Activated CD8-positive, alpha-beta T cell treated with anti-CD3 and anti-CD28 coated beads for 36 hours (primary cell): ENCODE data around the gene IFT74. TPM values are rescaled to one million over a fixed set of nuclear protein-coding genes. Genes with fewer than 3 reads are reported as not detected.

ENCODE experiments used
- ATAC-seq: fragments of 200-7000 bp; cut with Tn5 transposase; one replicate; pipeline ENCODE4 v1.10.0; 2021; ENCODE audit warnings: mild to moderate bottlenecking, moderate library complexity
- CTCF ChIA-PET: fragments of 350-600 bp; sonication (Branson Sonifier 250); formaldehyde crosslinking; loops from one replicate; lab custom pipeline; 2021; ENCODE audit warnings: antibody characterized with exemption; lab: Charles Lee
- POLR2A ChIA-PET: fragments of 350-600 bp; sonication (Branson Sonifier 250); formaldehyde crosslinking; loops from one replicate; lab custom pipeline; 2021; ENCODE audit warnings: antibody characterized with exemption; lab: Charles Lee
- DNase-seq: peaks from one replicate; pipeline ENCODE4 v3.0.0-alpha.2; 2020
- H3K27ac Mint-ChIP-seq: one replicate; pipeline ENCODE4 v1.8.0; 2021; ENCODE audit warnings: mild to moderate bottlenecking, mixed read lengths
- H3K27me3 Mint-ChIP-seq: one replicate; pipeline ENCODE4 v1.8.0; 2021; ENCODE audit warnings: mixed read lengths
- H3K36me3 Mint-ChIP-seq: one replicate; pipeline ENCODE4 v1.8.0; 2021; ENCODE audit warnings: low read depth, mixed read lengths
- H3K4me1 Mint-ChIP-seq: one replicate; pipeline ENCODE4 v1.8.0; 2021; ENCODE audit warnings: low read depth, mixed read lengths
- H3K4me3 Mint-ChIP-seq: one replicate; pipeline ENCODE4 v1.8.0; 2021; ENCODE audit warnings: mild to moderate bottlenecking, moderate library complexity, mixed read lengths
- H3K9me3 Mint-ChIP-seq: one replicate; pipeline ENCODE4 v1.8.0; 2021; ENCODE audit warnings: mixed read lengths
- intact Hi-C: fragments of 100-400 bp; cut with micrococcal nuclease; formaldehyde crosslinking; loops from one replicate; pipeline ENCODE4 v1.10.0; 2022
- total RNA-seq, 2 experiments: library from RNA; stranded (reverse); gene quantifications; one replicate each; pipeline ENCODE4 v1.2.3, GENCODE V29; 2021
- TF ChIP-seq, protein P1 (sequence below): fragments of 200-600 bp; IDR thresholded peaks from one replicate; pipeline ENCODE4 v1.8.0; 2022; ENCODE audit warnings: antibody characterized with exemption, mild to moderate bottlenecking

IFT74 gene
- total RNA-seq, 2 experiments from 2014 or later = 9.1 to 9.2 TPM

DNA sequence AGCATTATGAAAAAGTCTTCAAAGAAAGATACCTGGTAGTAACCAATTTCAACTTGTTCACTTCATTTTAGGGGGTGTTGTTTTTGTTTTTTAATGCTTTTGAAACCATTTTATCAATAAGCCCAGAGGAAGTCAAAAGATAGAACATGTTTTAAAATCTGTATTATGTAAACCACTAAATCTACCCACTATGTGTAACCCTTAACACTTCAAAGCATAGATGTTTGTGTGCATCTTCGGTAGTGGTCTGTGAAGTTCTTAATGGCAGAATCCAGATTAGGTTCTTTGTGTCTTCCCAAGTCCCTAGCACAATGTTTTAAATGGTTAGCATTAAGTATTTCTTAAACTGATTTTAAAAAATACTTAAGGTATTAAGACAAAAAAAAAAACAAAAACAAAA is 15.4 kb upstream of the IFT74 start:
- Mint-ChIP-seq H3K9me3 (peaks cover 6% of the 10 kb centered on the region), H3K27me3 (no peaks in the 10 kb centered on the region), H3K27ac (peak overlapping the region; percentile 47), H3K36me3 (peaks cover 52% of the 10 kb centered on the region), H3K4me1 (peaks cover 67% of the 10 kb centered on the region), H3K4me3 (peak overlapping the region; percentile 8)
- CTCF ChIA-PET = no interaction called here
- DNase-seq (no peak), ATAC-seq (peak; percentile 17)
- TF ChIP-seq, protein P1, sequence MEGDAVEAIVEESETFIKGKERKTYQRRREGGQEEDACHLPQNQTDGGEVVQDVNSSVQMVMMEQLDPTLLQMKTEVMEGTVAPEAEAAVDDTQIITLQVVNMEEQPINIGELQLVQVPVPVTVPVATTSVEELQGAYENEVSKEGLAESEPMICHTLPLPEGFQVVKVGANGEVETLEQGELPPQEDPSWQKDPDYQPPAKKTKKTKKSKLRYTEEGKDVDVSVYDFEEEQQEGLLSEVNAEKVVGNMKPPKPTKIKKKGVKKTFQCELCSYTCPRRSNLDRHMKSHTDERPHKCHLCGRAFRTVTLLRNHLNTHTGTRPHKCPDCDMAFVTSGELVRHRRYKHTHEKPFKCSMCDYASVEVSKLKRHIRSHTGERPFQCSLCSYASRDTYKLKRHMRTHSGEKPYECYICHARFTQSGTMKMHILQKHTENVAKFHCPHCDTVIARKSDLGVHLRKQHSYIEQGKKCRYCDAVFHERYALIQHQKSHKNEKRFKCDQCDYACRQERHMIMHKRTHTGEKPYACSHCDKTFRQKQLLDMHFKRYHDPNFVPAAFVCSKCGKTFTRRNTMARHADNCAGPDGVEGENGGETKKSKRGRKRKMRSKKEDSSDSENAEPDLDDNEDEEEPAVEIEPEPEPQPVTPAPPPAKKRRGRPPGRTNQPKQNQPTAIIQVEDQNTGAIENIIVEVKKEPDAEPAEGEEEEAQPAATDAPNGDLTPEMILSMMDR = no peak
- POLR2A ChIA-PET = interaction anchor here (3.4 kb wide), 1 partner anchor 15 kb away, joined by 11 read pairs; the partner anchor contains the start of gene IFT74
- intact Hi-C loops = no loop called here

DNA sequence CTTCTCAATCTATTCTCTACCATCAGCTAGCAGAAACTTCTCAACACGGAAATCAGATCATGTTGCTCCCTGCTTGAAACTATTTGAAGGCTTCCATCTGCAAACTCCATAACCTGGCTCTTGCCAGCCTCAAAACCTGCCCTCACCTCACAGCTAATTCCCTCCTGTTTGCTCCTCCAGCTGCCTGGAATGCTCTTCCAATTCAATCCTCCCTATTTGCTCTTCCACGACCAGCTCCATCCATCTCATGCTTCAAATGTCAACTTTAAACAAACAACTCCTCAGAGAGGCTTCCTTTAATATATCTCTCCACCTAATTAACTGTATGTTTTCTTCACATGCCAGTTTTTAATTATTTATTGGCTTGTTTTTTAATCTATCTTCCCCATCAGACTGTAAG is 10.6 kb upstream of the IFT74 start:
- peak overlapping the region; percentile 99 for H3K27ac Mint-ChIP-seq
- ChIA-PET CTCF (no interaction called here), POLR2A (interaction anchor here (0.8 kb wide), 1 partner anchor 53 kb away, joined by 3 read pairs; the partner anchor contains the start of gene CAAP1)
- peaks cover 4% of the 10 kb centered on the region for H3K27me3 Mint-ChIP-seq
- DNase-seq (no peak), ATAC-seq (no peak)
- TF ChIP-seq, protein P1 = no peak
- H3K4me1 Mint-ChIP-seq = peaks cover 48% of the 10 kb centered on the region
- peaks cover 33% of the 10 kb centered on the region for H3K36me3 Mint-ChIP-seq
- no peaks in the 10 kb centered on the region for H3K9me3 Mint-ChIP-seq
- intact Hi-C loops = no loop called here
- peak overlapping the region; percentile 76 for H3K4me3 Mint-ChIP-seq

DNA sequence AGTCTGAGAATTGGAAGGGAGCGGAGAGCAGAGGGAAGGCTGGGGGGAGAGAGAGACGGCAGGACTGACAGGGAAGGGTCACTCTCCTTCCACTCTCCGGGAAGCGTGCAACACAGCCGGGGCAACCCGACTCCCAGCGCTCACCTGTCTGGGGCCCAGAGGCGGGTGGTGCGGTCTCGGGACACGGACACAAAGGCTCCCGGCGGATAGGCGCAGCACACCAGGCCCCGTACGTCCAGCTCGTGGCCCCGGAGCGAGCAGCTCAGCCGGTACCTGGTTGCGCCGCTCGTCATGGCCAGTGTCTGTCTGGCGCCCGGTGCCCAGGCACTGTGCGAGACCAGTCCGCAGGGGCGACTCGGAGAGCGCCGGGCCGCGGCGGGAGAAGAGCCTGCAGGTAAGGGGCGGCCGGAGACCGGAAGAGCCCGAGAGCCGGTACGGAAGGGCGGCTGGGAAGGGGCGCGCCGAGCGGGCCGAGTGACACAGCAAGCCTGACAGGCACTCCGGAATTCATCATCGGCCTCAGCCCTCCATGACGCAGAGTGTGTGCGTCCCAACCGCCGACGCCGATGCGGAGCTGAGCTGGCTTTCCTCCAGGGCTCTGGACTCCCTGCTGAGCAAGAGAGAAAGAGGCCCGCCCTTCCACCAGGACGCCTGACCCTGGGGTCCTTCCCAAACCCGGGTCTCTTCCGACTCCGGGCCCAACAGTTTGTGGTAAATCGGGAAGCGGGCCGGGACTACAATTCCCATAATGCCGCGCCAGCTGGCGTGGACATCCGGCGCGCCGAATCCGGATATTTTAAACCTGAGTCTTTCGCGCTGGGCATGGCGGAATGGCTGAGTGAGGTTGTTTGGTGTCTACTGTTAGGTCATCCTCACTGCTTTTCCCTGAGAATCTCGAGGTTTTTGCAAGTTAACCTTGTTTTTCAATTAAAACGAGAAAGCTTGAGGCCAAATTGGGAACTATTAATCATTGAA is 9.2 kb upstream of the IFT74 start, which contains the start of gene PLAA:
TSS of gene PLAA (minus strand) at position 490 of the 975 bp plus-strand sequence. CDS start at position 293, 197 bp downstream.
- Mint-ChIP-seq H3K4me1 (peaks cover 36% of the 10 kb centered on the region), H3K36me3 (peaks cover 25% of the 10 kb centered on the region), H3K4me3 (peak within 1 kb of the TSS; percentile 76), H3K27me3 (peaks cover 4% of the 10 kb centered on the region), H3K9me3 (no peaks in the 10 kb centered on the region), H3K27ac (peak within 1 kb of the TSS; percentile 99)
- TF ChIP-seq, protein P1 = no peak
- POLR2A ChIA-PET = interaction anchor here (1.1 to 2.2 kb wide), 6 partner anchors 9 to 55 kb away, joined by 3 to 15 read pairs (median 6); partner anchors contain the start of genes CAAP1 and IFT74
- ATAC-seq (peak; percentile 98), DNase-seq (peak; percentile 90)
- intact Hi-C loops = no loop called here
- CTCF ChIA-PET = interaction anchor here (1.2 to 1.9 kb wide), 3 partner anchors 9 to 55 kb away, joined by 3 to 9 read pairs (median 5); partner anchors contain the start of genes CAAP1 and IFT74

DNA sequence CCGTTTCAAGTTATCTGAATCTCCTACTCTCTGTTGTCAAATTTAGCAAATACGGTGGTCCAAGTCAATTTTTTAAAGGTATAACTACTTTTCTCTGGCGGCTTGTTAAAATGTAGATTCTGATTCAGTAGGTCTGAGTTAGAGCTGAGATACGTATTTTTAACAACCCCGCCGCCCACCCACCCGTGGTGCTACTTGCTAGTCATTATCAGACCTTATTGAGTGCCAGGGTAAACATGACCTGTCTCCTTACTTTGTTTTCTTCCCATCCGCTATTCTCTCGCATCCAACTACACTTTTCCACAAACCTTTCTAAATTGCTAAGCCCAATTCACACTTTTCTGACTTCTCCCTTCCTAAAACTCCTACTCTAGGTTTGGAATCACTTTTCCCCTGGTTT is 8.5 kb upstream of the IFT74 start:
- ATAC-seq (peak; percentile 20), DNase-seq (peak; percentile 81)
- Mint-ChIP-seq H3K4me1 (peaks cover 33% of the 10 kb centered on the region), H3K36me3 (peaks cover 22% of the 10 kb centered on the region), H3K27me3 (peaks cover 4% of the 10 kb centered on the region), H3K27ac (peak overlapping the region; percentile 99), H3K9me3 (no peaks in the 10 kb centered on the region), H3K4me3 (peak overlapping the region; percentile 76)
- ChIA-PET CTCF (interaction anchor here (1.4 to 1.9 kb wide), 2 partner anchors 8 to 56 kb away, joined by 5 to 9 read pairs; partner anchors contain the start of genes CAAP1 and IFT74), POLR2A (interaction anchor here (1.1 to 2.2 kb wide), 5 partner anchors 8 to 55 kb away, joined by 3 to 15 read pairs (median 8); partner anchors contain the start of genes CAAP1 and IFT74)
- intact Hi-C loops = no loop called here
- TF ChIP-seq, protein P1 = no peak
